Ecto neural progenitor cell (in vitro differentiated cells): ENCODE data around the gene CROCC.
A peak's percentile ranks its signal among the peaks of the same experiment; 100 is the strongest.
"Not testable (repeated sequence)": the region's sequence is repeated elsewhere in the genome, so short reads cannot be mapped to it uniquely, and the experiment has no call there.

Source experiments
- DNase-seq: peaks from one replicate; pipeline ENCODE4 v3.0.0-alpha.2; 2018; ENCODE audit warnings: low spot score

The CROCC gene

DNA sequence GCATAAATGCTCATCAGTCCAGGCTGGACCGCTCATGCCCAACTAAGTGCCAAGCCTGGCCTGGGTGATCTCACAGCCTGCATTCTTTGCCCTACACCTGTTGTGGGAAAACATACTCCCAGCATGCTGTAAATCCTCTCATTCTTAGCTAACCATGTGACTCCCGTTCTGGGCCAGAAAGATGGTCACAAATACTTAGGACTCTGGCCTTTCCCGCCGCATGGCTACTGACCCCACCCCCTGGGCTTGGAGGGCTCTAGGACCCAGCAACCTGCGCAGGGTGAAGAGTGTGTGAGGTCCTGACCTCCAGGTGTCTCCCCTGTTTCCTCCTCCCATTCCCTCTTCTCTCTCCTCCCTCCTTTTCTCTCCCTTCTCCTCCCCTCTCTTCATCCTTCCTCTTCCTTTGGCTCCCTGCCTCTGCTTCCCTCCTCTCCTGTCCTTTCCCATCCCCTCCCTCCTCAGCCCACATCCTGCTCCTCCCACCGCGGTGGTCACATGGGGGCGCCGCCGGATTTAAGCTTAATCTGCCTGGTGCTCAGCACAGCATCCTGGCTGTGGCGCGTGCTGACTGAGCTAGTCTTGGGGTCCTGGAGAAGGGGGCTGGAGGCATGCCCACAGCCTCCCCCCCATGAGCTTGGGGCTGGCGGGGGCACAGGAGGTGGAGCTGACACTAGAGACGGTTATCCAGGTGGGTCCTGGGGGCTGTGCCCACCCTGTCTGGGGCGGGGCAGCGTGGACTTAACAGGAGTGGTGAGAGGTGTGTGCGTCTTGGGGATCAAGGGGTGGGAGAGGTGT is at the start of gene CROCC:
CROCC (plus strand) TSS at position 541 of the 795 bp plus-strand sequence; CDS start at position 629, 88 bp downstream.
- peak; percentile 90 for DNase-seq

DNA sequence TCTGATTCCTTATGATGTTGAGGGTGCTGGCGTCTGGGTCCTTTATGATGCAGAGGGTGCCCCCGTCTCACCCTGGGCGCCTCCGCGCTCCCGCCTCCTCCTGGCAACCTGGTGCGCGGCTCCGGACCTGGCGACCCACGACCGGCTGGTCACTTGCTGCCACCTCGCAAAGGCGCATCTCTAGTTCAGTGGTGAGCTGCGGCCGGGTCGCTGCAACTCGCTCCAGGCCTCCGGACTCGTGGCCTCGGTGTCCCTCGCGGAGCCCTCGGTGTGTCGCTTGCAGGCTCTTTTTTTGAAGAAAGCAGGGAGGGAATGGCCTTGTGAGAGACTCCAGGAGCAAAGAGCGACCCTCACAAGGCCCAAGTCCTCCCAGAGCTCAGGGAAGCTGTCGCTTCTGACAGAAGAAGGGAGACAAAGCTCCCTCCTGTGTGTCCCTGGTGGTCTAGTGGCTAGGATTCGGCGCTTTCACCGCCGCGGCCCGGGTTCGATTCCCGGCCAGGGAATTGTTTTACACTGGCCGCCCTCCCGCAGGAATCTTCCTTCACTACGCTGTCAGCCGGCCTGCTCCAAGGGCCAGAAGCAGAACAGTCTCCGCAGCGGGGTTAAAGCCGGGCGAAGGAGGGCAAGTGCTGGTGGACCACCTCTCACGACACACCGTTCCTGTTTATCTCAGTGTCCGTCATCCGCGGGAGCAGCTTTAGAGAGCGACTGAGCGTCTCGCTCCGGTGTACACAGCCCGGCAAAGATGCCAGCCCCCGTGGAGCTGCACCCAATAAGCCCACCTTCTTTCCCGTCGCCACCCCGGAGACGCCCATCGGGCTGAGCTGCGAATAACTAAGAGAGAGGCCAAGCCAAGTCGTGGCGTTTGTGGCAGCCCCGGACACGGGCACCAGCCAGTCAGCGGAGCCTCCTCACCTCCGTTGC is 49.3 kb upstream of the CROCC start:
- DNase-seq, result peak; percentile 89

GRCh38 chr1:16873076-16873879 is 48.5 kb upstream of the CROCC start:
- DNase-seq, result peak; percentile 77

DNA sequence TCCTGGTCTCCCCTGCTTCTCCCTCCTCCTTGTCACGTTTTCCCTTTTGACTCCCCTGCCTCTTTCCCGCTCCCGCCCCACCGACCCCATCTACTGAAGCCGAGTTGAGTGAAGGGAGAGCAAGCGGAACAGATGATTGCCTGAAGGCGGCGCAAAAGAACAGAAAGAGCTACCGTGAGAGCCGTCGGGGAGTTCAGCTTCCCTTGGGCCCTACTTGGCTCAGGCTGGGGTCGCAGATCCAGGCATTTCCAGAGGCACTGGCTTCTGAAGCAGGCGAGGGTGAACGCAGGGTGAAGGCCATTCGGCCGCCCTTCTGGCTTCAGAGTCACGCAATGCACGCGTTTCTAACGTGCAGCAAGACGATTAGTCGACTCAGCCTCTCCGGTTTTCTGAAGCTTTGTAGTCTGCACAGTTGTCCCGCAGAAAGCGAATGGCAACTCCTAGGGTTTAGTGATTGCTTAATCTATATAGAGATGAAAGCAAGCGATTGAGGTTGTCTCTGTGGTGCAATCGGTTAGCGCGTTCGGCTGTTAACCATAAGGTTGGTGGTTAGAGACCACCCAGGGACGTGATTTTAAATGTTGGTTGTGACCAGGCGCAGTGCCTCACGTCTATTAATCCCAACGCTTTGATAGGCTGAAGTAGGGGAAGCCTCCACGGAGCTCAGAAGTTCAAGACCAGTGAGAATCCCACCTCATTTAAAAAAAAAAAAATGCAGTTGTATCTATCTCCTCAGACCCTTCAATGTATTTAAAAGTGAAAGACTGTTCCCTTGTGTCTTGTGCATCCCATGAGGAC is 46.6 kb upstream of the CROCC start:
- not testable (repeated sequence) for DNase-seq

DNA sequence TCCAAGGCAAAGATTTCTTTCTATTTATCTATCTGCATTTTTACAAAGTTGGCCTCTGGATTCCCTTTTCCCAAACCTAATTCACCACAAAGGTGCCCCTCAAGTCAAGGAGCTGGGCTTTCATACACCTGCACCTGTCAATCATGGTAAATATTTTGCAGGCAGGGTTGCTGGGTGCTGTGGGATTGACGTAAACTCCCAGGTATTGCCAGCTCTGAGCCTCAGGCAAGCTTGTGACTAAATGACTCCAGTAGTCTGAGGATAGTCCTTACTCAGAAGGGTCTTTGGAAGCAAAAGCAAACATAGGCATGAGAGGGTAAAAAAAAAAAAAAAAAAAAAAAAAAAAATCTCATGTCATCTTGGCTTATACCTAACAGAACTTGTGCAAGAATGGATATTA is 40.0 kb upstream of the CROCC start:
- not testable (repeated sequence) for DNase-seq

DNA sequence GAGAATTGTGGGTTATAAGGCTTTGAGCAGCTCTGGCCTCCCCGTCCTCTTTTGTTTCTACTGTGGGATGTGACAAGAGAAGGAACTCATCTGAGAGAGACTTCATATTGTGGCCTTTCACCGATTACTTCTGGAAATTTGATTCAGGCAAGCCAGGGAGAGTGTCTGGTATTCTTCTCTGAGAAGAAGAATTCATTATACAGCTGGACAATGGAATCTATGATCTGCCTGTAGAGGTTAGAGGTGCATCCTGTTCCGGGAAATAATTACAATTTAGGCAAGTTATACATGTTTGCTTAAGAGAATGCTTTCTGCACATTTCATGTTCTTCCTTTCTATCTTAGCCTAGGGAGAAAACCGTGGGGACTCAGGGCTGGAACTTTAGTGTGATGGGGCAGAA is 38.7 kb upstream of the CROCC start:
- no peak for DNase-seq

DNA sequence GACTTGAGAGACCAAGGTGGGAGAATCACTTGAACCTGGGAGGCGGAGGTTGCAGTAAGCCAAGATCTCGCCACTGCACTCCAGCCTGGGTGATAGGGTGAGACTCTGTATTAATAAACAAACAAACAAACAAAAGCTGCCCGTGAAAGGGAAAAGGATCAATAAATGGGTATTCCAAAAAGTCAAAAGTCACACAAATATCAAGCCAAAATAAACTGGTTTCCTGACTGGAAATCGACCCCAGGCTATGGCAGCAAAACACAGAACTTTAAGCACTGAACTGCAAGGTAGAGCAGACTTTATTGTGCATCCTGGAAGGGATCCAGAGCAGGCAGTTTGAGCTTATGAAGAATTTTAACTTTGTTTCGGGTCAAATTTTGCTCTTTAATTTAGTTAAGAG is 37.2 kb upstream of the CROCC start:
- not testable (repeated sequence) for DNase-seq

DNA sequence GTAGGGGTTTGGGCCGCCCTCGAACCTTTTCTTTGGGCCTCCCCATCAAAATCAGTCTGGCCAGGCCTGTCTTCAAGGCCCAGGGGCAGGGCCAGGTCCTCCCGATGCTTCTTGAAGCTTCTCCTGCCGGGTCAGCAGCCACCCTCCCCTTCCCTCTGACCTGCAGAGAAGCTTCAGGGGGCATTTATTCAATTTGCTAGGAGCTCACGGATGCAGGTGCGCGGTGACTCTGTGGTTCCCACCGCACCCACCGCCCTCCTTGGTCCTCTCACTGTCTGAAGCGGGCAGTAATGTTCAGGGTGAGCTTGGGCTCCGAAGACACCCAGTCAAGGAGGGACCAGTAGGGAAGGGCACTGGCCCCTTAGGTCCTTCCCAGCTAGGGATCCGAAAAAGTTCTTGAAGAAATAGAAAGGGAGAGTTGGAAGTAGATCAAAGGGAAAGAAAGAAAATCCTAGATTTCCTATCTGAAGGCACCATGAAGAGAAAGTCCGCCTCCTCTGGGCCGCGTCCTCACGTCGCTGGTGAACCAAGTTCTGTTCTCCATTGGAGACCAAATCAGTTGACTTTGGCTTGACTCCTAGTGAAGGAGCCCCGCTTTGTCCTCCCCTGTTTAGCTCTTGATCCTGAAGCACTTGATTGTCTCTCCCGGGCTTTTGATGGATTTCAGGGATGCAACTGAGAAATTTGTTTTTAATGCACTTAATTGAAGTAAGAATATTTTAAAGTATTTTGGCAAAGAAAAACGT is 34.7 kb upstream of the CROCC start:
- DNase-seq, result no peak

GRCh38 chr1:16888860-16889816 is 32.6 kb upstream of the CROCC start:
- peak; percentile 82 for DNase-seq

DNA sequence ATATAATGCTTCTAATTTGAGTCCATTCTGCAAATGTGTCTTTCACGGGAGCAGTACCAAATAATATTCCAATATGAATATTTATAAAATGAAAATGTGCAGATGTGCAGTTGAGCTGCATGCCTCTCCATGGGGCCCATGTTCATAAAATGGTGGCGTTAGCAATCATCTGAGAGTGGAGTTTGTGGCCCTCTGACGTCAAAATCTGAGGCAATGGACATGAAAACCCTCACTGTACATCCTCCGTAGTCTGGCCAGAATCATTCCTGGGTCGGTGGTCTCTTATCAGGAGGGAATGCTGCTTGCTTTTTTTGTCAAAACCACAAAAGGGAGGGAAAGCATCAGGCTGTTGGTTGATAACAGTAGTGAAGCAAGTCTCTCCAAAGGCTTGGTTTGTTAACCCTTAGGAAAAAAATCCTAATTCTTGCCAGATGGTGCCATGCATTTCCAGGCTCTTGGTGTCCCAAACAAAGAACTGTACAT is 31.2 kb upstream of the CROCC start:
- DNase-seq, result not testable (repeated sequence)

GRCh38 chr1:16891057-16891456 is 30.7 kb upstream of the CROCC start:
- DNase-seq, result not testable (repeated sequence)

DNA sequence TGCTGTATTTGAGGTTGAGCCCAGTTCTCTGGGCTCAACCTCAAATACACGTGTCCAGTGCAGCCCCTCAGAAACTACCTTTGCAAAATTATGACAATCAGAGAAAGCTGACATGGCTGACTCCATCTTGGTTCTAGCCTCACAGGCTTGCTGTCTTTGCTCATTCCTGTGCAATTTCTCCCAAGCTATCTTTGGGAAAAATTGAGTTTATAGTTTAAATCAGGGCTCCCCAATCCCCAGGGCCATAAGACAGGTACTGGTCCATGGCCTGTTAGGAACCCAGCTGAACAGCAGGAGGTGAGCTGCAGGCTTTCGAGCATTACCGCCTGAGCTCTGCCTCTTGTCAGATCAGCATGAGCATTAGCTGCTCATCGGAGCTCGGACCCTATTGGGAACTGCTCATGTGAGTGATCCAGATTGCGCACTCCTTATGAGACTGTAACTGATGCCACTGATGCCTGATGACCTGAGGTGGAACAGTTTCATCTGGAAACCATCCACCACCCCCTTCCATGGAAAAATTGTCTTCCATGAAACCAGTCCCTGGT is 28.7 kb upstream of the CROCC start:
- DNase-seq, result not testable (repeated sequence)

GRCh38 chr1:16893796-16894195 is 27.9 kb upstream of the CROCC start:
- not testable (repeated sequence) for DNase-seq

GRCh38 chr1:16894338-16894737 is 27.4 kb upstream of the CROCC start:
- not testable (repeated sequence) for DNase-seq

- not testable (repeated sequence) for DNase-seq
Observed at GRCh38 chr1:16895233-16895597, 26.5 kb upstream of the CROCC start.

GRCh38 chr1:16895598-16896315 is 26.0 kb upstream of the CROCC start, which contains the start of gene RNU1-2:
TSS of gene RNU1-2 (plus strand) at chr1:16895980.
- peak; percentile 87 for DNase-seq

DNA sequence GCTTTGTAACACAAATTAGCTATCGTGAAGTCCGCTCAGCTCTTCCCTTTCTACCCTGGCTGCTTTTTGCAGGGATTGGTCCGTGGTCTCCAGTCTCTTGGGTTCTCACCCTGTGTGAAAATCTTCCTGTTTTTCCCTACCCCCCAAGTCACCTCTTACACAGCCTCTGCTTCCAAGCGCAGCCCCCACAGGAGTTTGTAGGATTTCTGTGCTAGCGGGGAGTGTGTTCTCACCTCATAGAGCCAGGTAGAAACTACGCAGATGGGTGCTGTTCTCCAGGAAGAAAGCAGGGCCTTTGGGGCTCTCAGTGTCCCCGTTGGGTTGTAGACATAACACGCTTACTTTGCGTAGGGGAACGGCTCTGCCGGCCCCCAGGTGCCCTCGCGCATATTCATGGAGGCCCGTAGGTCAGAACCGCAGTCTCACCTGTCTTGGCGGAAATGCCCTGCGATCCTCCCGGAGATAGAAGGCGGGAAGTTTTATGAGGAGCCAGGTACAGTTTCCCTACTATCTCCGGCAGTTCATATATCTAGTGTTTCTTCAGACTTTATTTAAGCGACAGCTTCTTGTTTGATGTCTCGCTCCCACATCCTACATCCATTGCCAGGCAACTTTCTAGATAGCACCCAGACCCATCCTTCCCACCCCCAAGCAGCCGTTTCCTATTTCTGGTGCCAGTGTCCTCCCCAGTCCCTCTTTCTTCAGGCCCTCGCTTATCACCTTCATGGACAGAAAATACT is 25.2 kb upstream of the CROCC start:
- peak; percentile 78 for DNase-seq
